IMR-90 (cell line): Measurements from ENCODE around the gene B4GALT5. TPM values are rescaled to one million over a fixed set of nuclear protein-coding genes. Genes with fewer than 3 reads are reported as not detected.

Experiments
- ATAC-seq: fragments of 200-7000 bp; cut with Tn5 transposase; 2 replicates; pipeline ENCODE4 v1.9.1; 2020; ENCODE audit warnings: low read depth, mild to moderate bottlenecking, moderate library complexity
- BruUV-seq: library from RNA; stranded (reverse); fragments of 400-500 nt; replicated peaks from 2 replicates; lab custom pipeline; 2021; lab: Mats Ljungman, UMichigan
- CTCF ChIA-PET: fragments of 300-600 bp; formaldehyde crosslinking; extraction: SDS; loops from one replicate; lab custom pipeline; 2021; ENCODE audit warnings: antibody characterized with exemption; lab: Yijun Ruan, JAX
- POLR2A ChIA-PET: fragments of 300-600 bp; sonication (Branson Sonifier 250); formaldehyde crosslinking; loops from one replicate; lab custom pipeline; 2022; ENCODE audit warnings: antibody characterized with exemption; ENCODE audit not compliant: unreplicated experiment; lab: Charles Lee
- DNase-seq: peaks from one replicate; pipeline ENCODE4 v3.0.0; 2013
- H2AFZ ChIP-seq: replicated peaks from 2 replicates; pipeline ENCODE3; 2013; ENCODE audit warnings: low read length, mild to moderate bottlenecking; ENCODE audit not compliant: poor library complexity
- H2AK5ac ChIP-seq: 2 replicates; pipeline ENCODE4 v1.6.1; 2013; ENCODE audit warnings: low read depth, low read length, inconsistent platforms
- H2AK9ac ChIP-seq: replicated peaks from 2 replicates; pipeline ENCODE3; 2013; ENCODE audit warnings: mild to moderate bottlenecking, low read depth, low read length, moderate library complexity; ENCODE audit not compliant: poor library complexity
- H2BK120ac ChIP-seq: 2 replicates; pipeline ENCODE4 v1.6.1; 2013; ENCODE audit warnings: low read depth, low read length, inconsistent platforms
- H2BK15ac ChIP-seq: 3 replicates; pipeline ENCODE4 v1.6.1; 2013; ENCODE audit warnings: low read depth, low read length, inconsistent platforms
- H2BK20ac ChIP-seq: 2 replicates; pipeline ENCODE4 v1.6.1; 2013; ENCODE audit warnings: low read depth, mild to moderate bottlenecking, inconsistent platforms, low read length, moderate library complexity
- H2BK5ac ChIP-seq: 2 replicates; pipeline ENCODE4 v1.6.1; 2013; ENCODE audit warnings: mild to moderate bottlenecking, low read depth, low read length, inconsistent platforms; ENCODE audit not compliant: poor library complexity, severe bottlenecking
- H3K14ac ChIP-seq: replicated peaks from 2 replicates; pipeline ENCODE4 v1.6.1; 2013; ENCODE audit warnings: low read depth, low read length, inconsistent platforms
- H3K18ac ChIP-seq: 2 replicates; pipeline ENCODE4 v1.6.1; 2013; ENCODE audit warnings: low read depth, low read length, control low read depth
- H3K23ac ChIP-seq: 2 replicates; pipeline ENCODE4 v1.6.1; 2013; ENCODE audit warnings: low read depth, low read length, inconsistent platforms
- H3K27ac ChIP-seq: 2 replicates; pipeline ENCODE4 v1.5.1; 2013; ENCODE audit warnings: mild to moderate bottlenecking, control low read depth, low read length; ENCODE audit not compliant: insufficient read depth
- H3K27me3 ChIP-seq: 2 replicates; pipeline ENCODE4 v1.6.1; 2013; ENCODE audit warnings: low read length; ENCODE audit not compliant: control insufficient read depth, insufficient read depth
- H3K36me3 ChIP-seq: 2 replicates; pipeline ENCODE4 v1.6.1; 2013; ENCODE audit warnings: low read length, mixed read lengths; ENCODE audit not compliant: control insufficient read depth, insufficient read depth
- H3K4ac ChIP-seq: 2 replicates; pipeline ENCODE4 v1.6.1; 2013; ENCODE audit warnings: low read depth, low read length, inconsistent platforms
- H3K4me1 ChIP-seq: 2 replicates; pipeline ENCODE4 v1.6.1; 2013; ENCODE audit warnings: low read length, mixed read lengths; ENCODE audit not compliant: control insufficient read depth, insufficient read depth
- H3K4me2 ChIP-seq: 2 replicates; pipeline ENCODE4 v1.6.1; 2013; ENCODE audit warnings: low read depth, mild to moderate bottlenecking, control low read depth, low read length, moderate library complexity
- H3K4me3 ChIP-seq: 2 replicates; pipeline ENCODE4 v1.5.1; 2013; ENCODE audit warnings: low read depth, mild to moderate bottlenecking, control low read depth, low read length, moderate library complexity; ENCODE audit not compliant: insufficient read depth
- H3K56ac ChIP-seq: 2 replicates; pipeline ENCODE4 v1.6.1; 2013; ENCODE audit warnings: low read length, inconsistent platforms; ENCODE audit not compliant: insufficient read depth; ENCODE audit errors: extremely low read depth
- H3K79me1 ChIP-seq, 2 experiments: 2 replicates each; pipeline ENCODE4 v1.6.1; 2013; ENCODE audit warnings: low read length in 2 of 2, inconsistent platforms in 1 of 2, low read depth in 1 of 2
- H3K9ac ChIP-seq: 2 replicates; pipeline ENCODE4 v1.6.1; 2013; ENCODE audit warnings: low read depth, low read length, control low read depth
- H3K9me1 ChIP-seq: 2 replicates; pipeline ENCODE4 v1.6.1; 2013; ENCODE audit warnings: low read length, inconsistent platforms; ENCODE audit not compliant: insufficient read depth
- H3K9me3 ChIP-seq: 2 replicates; pipeline ENCODE4 v1.6.1; 2013; ENCODE audit warnings: low read length; ENCODE audit not compliant: control insufficient read depth, insufficient read depth
- H4K20me1 ChIP-seq: 2 replicates; pipeline ENCODE4 v1.6.1; 2013; ENCODE audit warnings: low read length, inconsistent platforms; ENCODE audit not compliant: insufficient read depth
- H4K5ac ChIP-seq: 2 replicates; pipeline ENCODE4 v1.6.1; 2013; ENCODE audit warnings: mild to moderate bottlenecking, low read depth, low read length, control low read depth
- H4K8ac ChIP-seq, 2 experiments: 2 replicates each; pipeline ENCODE4 v1.6.1; 2013; ENCODE audit warnings: low read depth in 2 of 2, low read length in 2 of 2, control low read depth in 1 of 2, inconsistent platforms in 1 of 2
- H4K91ac ChIP-seq: 2 replicates; pipeline ENCODE4 v1.6.1; 2013; ENCODE audit warnings: low read depth, low read length, inconsistent platforms; ENCODE audit not compliant: insufficient read depth
- CEBPB ChIP-seq: IDR thresholded peaks from 2 replicates; pipeline ENCODE4 v1.6.1; 2012; ENCODE audit warnings: low read depth, low read length, improper control_type of control experiment
- CTCF ChIP-seq: conservative IDR thresholded peaks from 2 replicates; pipeline ENCODE4 v1.5.1; 2012; ENCODE audit warnings: mild to moderate bottlenecking, low read depth, low read length, improper control_type of control experiment
- POLR2A ChIP-seq: IDR thresholded peaks from 2 replicates; pipeline ENCODE4 v1.6.1; 2012; ENCODE audit warnings: mild to moderate bottlenecking, low read depth, low read length
- USF2 ChIP-seq: fragments of 150-350 bp; IDR thresholded peaks from 2 replicates; pipeline ENCODE4 v1.6.1; 2017; ENCODE audit warnings: mild to moderate bottlenecking, antibody characterized with exemption, low read length, low read depth
- WGBS, 2 experiments: methylation state at CpG; one replicate each; pipeline versions ENCODE4 v1.1.5 to v1.1.7; 2013; ENCODE audit warnings: missing lambda C conversion rate in 2 of 2; ENCODE audit not compliant: insufficient read length in 1 of 2; ENCODE audit errors: extremely low coverage in 2 of 2; 5-methylcytosine and 5-hydroxymethylcytosine counted together
- dilution Hi-C: fragments of 300-500 bp; cut with HindIII; formaldehyde crosslinking; loops from one replicate; pipeline ENCODE4 v1.14.3; 2018; ENCODE audit warnings: low sequenced_read_pairs; ENCODE audit not compliant: unreplicated experiment
- in situ Hi-C: fragments of 300-500 bp; cut with MboI; formaldehyde crosslinking; loops from 3 replicates; pipeline ENCODE4 v1.14.3; 2019; ENCODE audit warnings: low sequenced_read_pairs, inconsistent platforms, mixed read lengths
- intact Hi-C: fragments of 100-400 bp; cut with micrococcal nuclease; formaldehyde crosslinking; loops from 2 replicates; pipeline ENCODE4 v1.10.0; 2022
- polyA plus RNA-seq, 3 experiments: library from polyadenylated mRNA; depleted of rRNA; stranded (reverse); fragments of >200 nt; gene quantifications; 2 replicates each; pipeline ENCODE4 v1.2.3, GENCODE V29; 2012; ENCODE audit warnings: low replicate concordance in 1 of 3
- total RNA-seq: library from RNA; depleted of rRNA; stranded (reverse); fragments of >200 nt; gene quantifications from 2 replicates; pipeline ENCODE4 v1.2.3, GENCODE V29; 2012

The B4GALT5 gene
- total and polyA plus RNA-seq, 2 of the 4 experiments (the other 2 are of a cell fraction), result 11.3 to 20.4 TPM

GRCh38 chr20:49671433-49671832, 42.2 kb downstream of the B4GALT5 start:
- DNase-seq (no peak), ATAC-seq (no peak)
- Histone ChIP-seq H2BK5ac (no peak overlapping the region), H3K4ac (no peak overlapping the region), H4K5ac (no peak overlapping the region), H3K79me1 (peaks cover 44 to 76% of the 10 kb centered on the region in 2 experiments), H3K9me3 (no peaks in the 10 kb centered on the region), H3K27ac (no peak overlapping the region), H3K56ac (no peak overlapping the region), H3K9ac (no peak overlapping the region), H3K4me1 (peaks cover 6% of the 10 kb centered on the region), H4K91ac (no peak overlapping the region), H3K36me3 (no peaks in the 10 kb centered on the region), H3K27me3 (no peaks in the 10 kb centered on the region), H3K4me3 (no peak overlapping the region), H2BK20ac (no peak overlapping the region), H2AK9ac (no peak overlapping the region), H2BK15ac (no peak overlapping the region), H3K14ac (no peak overlapping the region), H2AFZ (no peak overlapping the region), H3K4me2 (no peak overlapping the region), H3K9me1 (peaks cover 11% of the 10 kb centered on the region), H2AK5ac (no peak overlapping the region), H4K20me1 (peaks cover 63% of the 10 kb centered on the region), H3K18ac (no peak overlapping the region), H4K8ac (no peak overlapping the region), H2BK120ac (no peak overlapping the region), H3K23ac (no peak overlapping the region)
- ChIA-PET CTCF (no interaction called here), POLR2A (no interaction called here)
- BruUV-seq, result no TSS peak
- no peak for TF ChIP-seq CEBPB
- no peak for TF ChIP-seq CTCF
- TF ChIP-seq USF2, result no peak
- no peak for TF ChIP-seq POLR2A
- in situ Hi-C loops, result no loop called here
- dilution Hi-C loops, result no loop called here
- intact Hi-C loops, result no loop called here
- no CpG with 5 or more reads among the region's 1 CpG for WGBS, 2 experiments
